SK-N-SH (cell line): ENCODE measurements around the gene IL22RA1. TPM values are rescaled to one million over a fixed set of nuclear protein-coding genes. Genes with fewer than 3 reads are reported as not detected.
A peak's percentile ranks its signal among the peaks of the same experiment; 100 is the strongest.

Experiments
- CTCF ChIA-PET: fragments of 300-600, 350-600 bp; formaldehyde crosslinking; extraction: SDS; loops from one replicate; lab custom pipeline; 2021; lab: Yijun Ruan, JAX
- POLR2A ChIA-PET: fragments of 350-600 bp; sonication (Branson Sonifier 250); formaldehyde crosslinking; extraction: SDS; loops from one replicate; lab custom pipeline; 2020; ENCODE audit warnings: antibody characterized with exemption, inconsistent platforms; lab: Yijun Ruan, JAX
- DNase-seq: peaks from one replicate; pipeline ENCODE4 v3.0.0; 2012
- H2AFZ ChIP-seq: fragments of 200-600 bp; sonication (generic); 2 replicates; pipeline ENCODE4 v1.8.1; 2016; ENCODE audit warnings: antibody characterized with exemption, mild to moderate bottlenecking, low read depth
- H3F3A ChIP-seq: fragments of 200-600 bp; sonication (generic); replicated peaks from 2 replicates; pipeline ENCODE3; 2016; ENCODE audit warnings: antibody characterized with exemption, mild to moderate bottlenecking; ENCODE audit not compliant: insufficient read depth
- H3K27ac ChIP-seq, 2 experiments: fragments of 200-500 bp in 1 of 2; fragments of 200-600 bp in 1 of 2; sonication (Bioruptor generic) in 1 of 2; sonication (generic), shearing (Covaris generic) in 1 of 2; 2 replicates each; pipeline versions ENCODE4 v1.5.1 to v1.6.1; 2014 to 2016; ENCODE audit warnings: low read depth in 2 of 2, inconsistent platforms in 1 of 2, low read length in 1 of 2, mild to moderate bottlenecking in 1 of 2, mixed read lengths in 1 of 2
- H3K27me3 ChIP-seq: fragments of 200-600 bp; sonication (generic), shearing (Covaris generic); 2 replicates; pipeline ENCODE4 v1.6.1; 2016; ENCODE audit warnings: mixed run types; ENCODE audit not compliant: insufficient read depth
- H3K36me3 ChIP-seq, 2 experiments: fragments of 200-500 bp in 1 of 2; fragments of 200-600 bp in 1 of 2; sonication (Bioruptor generic) in 1 of 2; sonication (generic) in 1 of 2; replicated peaks in 1 of 2; 2 replicates each; pipeline versions ENCODE3 to v1.5.1; 2014 to 2016; ENCODE audit warnings: low read length in 1 of 2, mild to moderate bottlenecking in 1 of 2; ENCODE audit not compliant: insufficient read depth in 2 of 2, control insufficient read depth in 1 of 2
- H3K4me1 ChIP-seq, 2 experiments: fragments of 200-500 bp in 1 of 2; fragments of 200-600 bp in 1 of 2; sonication (Bioruptor generic) in 1 of 2; sonication (generic), shearing (Covaris generic) in 1 of 2; 2 replicates each; pipeline versions ENCODE4 v1.5.1 to v1.6.1; 2014 to 2016; ENCODE audit warnings: low read depth in 1 of 2, low read length in 1 of 2, mixed run types in 1 of 2; ENCODE audit not compliant: insufficient read depth in 2 of 2, control insufficient read depth in 1 of 2
- H3K4me2 ChIP-seq: fragments of 200-600 bp; sonication (generic), shearing (Covaris generic); 2 replicates; pipeline ENCODE4 v1.6.1; 2017; ENCODE audit warnings: mixed run types
- H3K4me3 ChIP-seq, 2 experiments: fragments of 200-500 bp in 1 of 2; fragments of 200-600 bp in 1 of 2; sonication (Bioruptor generic) in 1 of 2; sonication (generic), shearing (Covaris generic) in 1 of 2; 2 replicates each; pipeline versions ENCODE4 v1.5.1 to v1.8.1; 2014 to 2016; ENCODE audit warnings: low read depth in 2 of 2, inconsistent platforms in 1 of 2, low read length in 1 of 2, mild to moderate bottlenecking in 1 of 2, mixed read lengths in 1 of 2, moderate library complexity in 1 of 2
- H3K79me2 ChIP-seq: fragments of 200-600 bp; sonication (generic); 2 replicates; pipeline ENCODE4 v1.8.1; 2017; ENCODE audit warnings: mild to moderate bottlenecking; ENCODE audit not compliant: insufficient read depth
- H3K9ac ChIP-seq: fragments of 200-600 bp; sonication (generic); 2 replicates; pipeline ENCODE4 v1.6.1; 2017; ENCODE audit warnings: mixed run types
- H3K9me2 ChIP-seq: fragments of 200-600 bp; sonication (generic); 2 replicates; pipeline ENCODE4 v1.6.1; 2017; ENCODE audit warnings: mixed run types
- H3K9me3 ChIP-seq: fragments of 200-600 bp; sonication (generic); 2 replicates; pipeline ENCODE4 v1.6.1; 2017; ENCODE audit warnings: mixed run types, mild to moderate bottlenecking, moderate library complexity
- H4K20me1 ChIP-seq: fragments of 200-600 bp; sonication (generic); 2 replicates; pipeline ENCODE4 v1.6.1; 2017; ENCODE audit warnings: mild to moderate bottlenecking, mixed run types; ENCODE audit not compliant: insufficient read depth
- CHD2 ChIP-seq: fragments of 150-350 bp; IDR thresholded peaks from 2 replicates; pipeline ENCODE4 v1.6.1; 2018; ENCODE audit warnings: low read length; ENCODE audit not compliant: partially characterized antibody
- JUND ChIP-seq: IDR thresholded peaks from 2 replicates; pipeline ENCODE4 v1.4.0; 2012
- MEF2A ChIP-seq: IDR thresholded peaks from 2 replicates; pipeline ENCODE4 v1.4.0; 2012; ENCODE audit warnings: low read depth, borderline replicate concordance
- RXRA ChIP-seq: IDR thresholded peaks from 2 replicates; pipeline ENCODE4 v1.4.0; 2012; ENCODE audit warnings: low read depth, mild to moderate bottlenecking, borderline replicate concordance
- SIN3A ChIP-seq: IDR thresholded peaks from 2 replicates; pipeline ENCODE4 v1.6.1; 2012; ENCODE audit warnings: low read depth, mild to moderate bottlenecking, low read length, moderate library complexity, borderline replicate concordance
- WGBS: methylation state at CpG from one replicate; pipeline ENCODE4 v1.1.6; 2017; ENCODE audit warnings: low lambda C conversion rate; 5-methylcytosine and 5-hydroxymethylcytosine counted together
- polyA plus RNA-seq, 3 experiments: library from polyadenylated mRNA; depleted of rRNA; stranded (reverse); fragments of >200 nt; gene quantifications; 2 replicates each; pipeline ENCODE4 v1.2.3, GENCODE V29; 2012
- TF ChIP-seq, protein P1 (sequence below): fragments of 150-350 bp; IDR thresholded peaks from 2 replicates; pipeline ENCODE4 v1.6.1; 2016; ENCODE audit warnings: mild to moderate bottlenecking, low read depth, low read length
- TF ChIP-seq, protein P2 (sequence below): fragments of 200-600 bp; sonication (generic); IDR thresholded peaks from 2 replicates; pipeline ENCODE4 v1.6.1; 2017; ENCODE audit warnings: antibody characterized with exemption, mild to moderate bottlenecking, moderate library complexity
- TF ChIP-seq, protein P3 (sequence below): fragments of 150-350 bp; IDR thresholded peaks from 2 replicates; pipeline ENCODE4 v1.6.1; 2017; ENCODE audit warnings: antibody characterized with exemption, low read length, low read depth, borderline replicate concordance

IL22RA1 gene
- polyA plus RNA-seq, 1 of the 3 experiments (the other 2 are of a cell fraction), result 0.03 TPM

DNA sequence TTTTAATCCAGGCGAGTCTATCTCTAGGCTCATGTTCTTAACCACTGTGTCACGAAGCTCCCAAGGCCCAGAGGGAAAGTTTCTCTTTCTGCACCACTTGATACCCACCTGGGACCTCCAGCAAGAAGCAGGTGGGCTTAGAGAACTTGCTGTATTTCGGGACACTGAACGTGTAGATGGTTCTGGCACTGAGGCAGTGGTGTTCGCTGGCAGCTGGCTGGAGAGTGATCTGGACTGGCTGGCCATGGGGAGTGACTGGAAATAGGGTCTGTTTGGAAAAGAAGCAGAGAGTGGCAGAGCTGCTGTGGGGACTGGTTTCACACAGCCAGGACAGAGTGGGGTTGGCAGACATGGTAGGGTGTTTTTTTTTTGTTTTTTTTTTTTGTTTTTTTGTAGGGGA, 16.4 kb upstream of the IL22RA1 start:
- H3K27ac ChIP-seq, result no peak overlapping the region
- no peaks in the 10 kb centered on the region for H3K9me2 ChIP-seq
- peaks cover 18% of the 10 kb centered on the region; the same call in 1 of the 2 replicates for H3K27me3 ChIP-seq
- no peaks in the 10 kb centered on the region for H3K9me3 ChIP-seq
- H3K4me3 ChIP-seq, result no peak overlapping the region
- TF ChIP-seq CHD2 (no peak), MEF2A (no peak), JUND (no peak), RXRA (no peak)
- TF ChIP-seq, protein P1, sequence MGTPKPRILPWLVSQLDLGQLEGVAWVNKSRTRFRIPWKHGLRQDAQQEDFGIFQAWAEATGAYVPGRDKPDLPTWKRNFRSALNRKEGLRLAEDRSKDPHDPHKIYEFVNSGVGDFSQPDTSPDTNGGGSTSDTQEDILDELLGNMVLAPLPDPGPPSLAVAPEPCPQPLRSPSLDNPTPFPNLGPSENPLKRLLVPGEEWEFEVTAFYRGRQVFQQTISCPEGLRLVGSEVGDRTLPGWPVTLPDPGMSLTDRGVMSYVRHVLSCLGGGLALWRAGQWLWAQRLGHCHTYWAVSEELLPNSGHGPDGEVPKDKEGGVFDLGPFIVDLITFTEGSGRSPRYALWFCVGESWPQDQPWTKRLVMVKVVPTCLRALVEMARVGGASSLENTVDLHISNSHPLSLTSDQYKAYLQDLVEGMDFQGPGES, result no peak
- no peak for DNase-seq
- H3K36me3 ChIP-seq, result no peaks in the 10 kb centered on the region
- CTCF ChIA-PET, result interaction anchor here (0.9 to 2.1 kb wide), 5 partner anchors 9 to 232 kb away, joined by 3 to 12 read pairs (median 5); no protein-coding TSS in a partner anchor
- H2AFZ ChIP-seq, result no peak overlapping the region
- no peak overlapping the region for H3K4me2 ChIP-seq
- no peaks in the 10 kb centered on the region for H3F3A ChIP-seq
- H4K20me1 ChIP-seq, result no peaks in the 10 kb centered on the region
- H3K9ac ChIP-seq, result no peak overlapping the region
- peaks cover 0 to 11% of the 10 kb centered on the region in 2 experiments; a peak in 1 of 4 replicates for H3K4me1 ChIP-seq
- no peaks in the 10 kb centered on the region for H3K79me2 ChIP-seq
- 76% methylated on average over 5 of the region's 5 CpGs for WGBS
- POLR2A ChIA-PET, result no interaction called here

DNA sequence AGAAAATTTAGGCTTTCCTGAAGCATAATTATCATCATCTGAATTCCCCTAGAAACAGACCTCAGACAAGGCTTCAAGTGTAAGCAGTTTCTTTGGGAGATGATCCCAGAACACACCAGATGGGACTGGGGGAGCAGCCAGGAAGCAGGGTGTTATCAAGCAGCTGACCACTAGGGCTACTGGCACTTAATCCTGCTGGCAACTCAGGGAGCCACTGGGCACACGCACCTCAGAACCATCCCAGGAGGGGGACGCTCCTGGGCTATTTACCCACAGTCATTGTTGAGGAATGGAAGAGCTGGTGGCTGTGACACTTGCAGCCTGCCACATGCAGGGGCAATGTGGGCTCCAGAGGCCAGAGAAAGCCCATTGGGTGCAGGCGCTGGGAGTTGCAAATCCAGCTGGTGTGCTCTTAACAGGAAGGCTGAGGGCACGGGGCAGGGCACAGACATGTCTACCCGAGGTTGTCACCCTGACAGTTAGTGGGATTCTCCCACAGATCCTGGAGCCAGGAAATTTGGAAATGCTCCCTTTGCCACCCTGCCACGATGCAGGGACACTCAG, 15.1 kb upstream of the IL22RA1 start:
- CTCF ChIA-PET, result interaction anchor here (0.7 to 2.1 kb wide), 5 partner anchors 8 to 234 kb away, joined by 3 to 12 read pairs (median 4); no protein-coding TSS in a partner anchor
- H2AFZ ChIP-seq, result no peak overlapping the region
- DNase-seq, result peak; percentile 48
- POLR2A ChIA-PET, result no interaction called here
- no peaks in the 10 kb centered on the region for H3K9me2 ChIP-seq
- no peak overlapping the region for H3K4me3 ChIP-seq
- no peak overlapping the region for H3K9ac ChIP-seq
- H3K4me2 ChIP-seq, result no peak overlapping the region
- 93% methylated on average over 4 of the region's 6 CpGs for WGBS
- H3K36me3 ChIP-seq, result no peaks in the 10 kb centered on the region
- H3K27ac ChIP-seq, result no peak overlapping the region
- no peak for TF ChIP-seq SIN3A
- TF ChIP-seq, protein P2, sequence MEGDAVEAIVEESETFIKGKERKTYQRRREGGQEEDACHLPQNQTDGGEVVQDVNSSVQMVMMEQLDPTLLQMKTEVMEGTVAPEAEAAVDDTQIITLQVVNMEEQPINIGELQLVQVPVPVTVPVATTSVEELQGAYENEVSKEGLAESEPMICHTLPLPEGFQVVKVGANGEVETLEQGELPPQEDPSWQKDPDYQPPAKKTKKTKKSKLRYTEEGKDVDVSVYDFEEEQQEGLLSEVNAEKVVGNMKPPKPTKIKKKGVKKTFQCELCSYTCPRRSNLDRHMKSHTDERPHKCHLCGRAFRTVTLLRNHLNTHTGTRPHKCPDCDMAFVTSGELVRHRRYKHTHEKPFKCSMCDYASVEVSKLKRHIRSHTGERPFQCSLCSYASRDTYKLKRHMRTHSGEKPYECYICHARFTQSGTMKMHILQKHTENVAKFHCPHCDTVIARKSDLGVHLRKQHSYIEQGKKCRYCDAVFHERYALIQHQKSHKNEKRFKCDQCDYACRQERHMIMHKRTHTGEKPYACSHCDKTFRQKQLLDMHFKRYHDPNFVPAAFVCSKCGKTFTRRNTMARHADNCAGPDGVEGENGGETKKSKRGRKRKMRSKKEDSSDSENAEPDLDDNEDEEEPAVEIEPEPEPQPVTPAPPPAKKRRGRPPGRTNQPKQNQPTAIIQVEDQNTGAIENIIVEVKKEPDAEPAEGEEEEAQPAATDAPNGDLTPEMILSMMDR, result peak; percentile 44
- TF ChIP-seq, protein P3, sequence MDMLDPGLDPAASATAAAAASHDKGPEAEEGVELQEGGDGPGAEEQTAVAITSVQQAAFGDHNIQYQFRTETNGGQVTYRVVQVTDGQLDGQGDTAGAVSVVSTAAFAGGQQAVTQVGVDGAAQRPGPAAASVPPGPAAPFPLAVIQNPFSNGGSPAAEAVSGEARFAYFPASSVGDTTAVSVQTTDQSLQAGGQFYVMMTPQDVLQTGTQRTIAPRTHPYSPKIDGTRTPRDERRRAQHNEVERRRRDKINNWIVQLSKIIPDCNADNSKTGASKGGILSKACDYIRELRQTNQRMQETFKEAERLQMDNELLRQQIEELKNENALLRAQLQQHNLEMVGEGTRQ, result no peak
- TF ChIP-seq, all 33 proteins: peak for 1
- H3K9me3 ChIP-seq, result no peaks in the 10 kb centered on the region
- no peaks in the 10 kb centered on the region for H3K79me2 ChIP-seq
- H3F3A ChIP-seq, result no peaks in the 10 kb centered on the region
- H4K20me1 ChIP-seq, result no peaks in the 10 kb centered on the region
- H3K27me3 ChIP-seq, result peaks cover 18% of the 10 kb centered on the region; the same call in 1 of the 2 replicates
- H3K4me1 ChIP-seq, result peaks cover 0 to 11% of the 10 kb centered on the region in 2 experiments; a peak in 1 of 4 replicates
